GM21423 (cell line): ENCODE measurements around the gene DUSP14.
"Not testable (repeated sequence)": the region's sequence is repeated elsewhere in the genome, so short reads cannot be mapped to it uniquely, and the experiment has no call there.

Experiments used
- ATAC-seq: cut with Tn5 transposase; IDR thresholded peaks from one replicate; pipeline ENCODE4 v1.9.1; 2021; ENCODE audit warnings: mild to moderate bottlenecking, moderate library complexity; ENCODE audit not compliant: unreplicated experiment

The DUSP14 gene, protein sequence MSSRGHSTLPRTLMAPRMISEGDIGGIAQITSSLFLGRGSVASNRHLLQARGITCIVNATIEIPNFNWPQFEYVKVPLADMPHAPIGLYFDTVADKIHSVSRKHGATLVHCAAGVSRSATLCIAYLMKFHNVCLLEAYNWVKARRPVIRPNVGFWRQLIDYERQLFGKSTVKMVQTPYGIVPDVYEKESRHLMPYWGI

DNA sequence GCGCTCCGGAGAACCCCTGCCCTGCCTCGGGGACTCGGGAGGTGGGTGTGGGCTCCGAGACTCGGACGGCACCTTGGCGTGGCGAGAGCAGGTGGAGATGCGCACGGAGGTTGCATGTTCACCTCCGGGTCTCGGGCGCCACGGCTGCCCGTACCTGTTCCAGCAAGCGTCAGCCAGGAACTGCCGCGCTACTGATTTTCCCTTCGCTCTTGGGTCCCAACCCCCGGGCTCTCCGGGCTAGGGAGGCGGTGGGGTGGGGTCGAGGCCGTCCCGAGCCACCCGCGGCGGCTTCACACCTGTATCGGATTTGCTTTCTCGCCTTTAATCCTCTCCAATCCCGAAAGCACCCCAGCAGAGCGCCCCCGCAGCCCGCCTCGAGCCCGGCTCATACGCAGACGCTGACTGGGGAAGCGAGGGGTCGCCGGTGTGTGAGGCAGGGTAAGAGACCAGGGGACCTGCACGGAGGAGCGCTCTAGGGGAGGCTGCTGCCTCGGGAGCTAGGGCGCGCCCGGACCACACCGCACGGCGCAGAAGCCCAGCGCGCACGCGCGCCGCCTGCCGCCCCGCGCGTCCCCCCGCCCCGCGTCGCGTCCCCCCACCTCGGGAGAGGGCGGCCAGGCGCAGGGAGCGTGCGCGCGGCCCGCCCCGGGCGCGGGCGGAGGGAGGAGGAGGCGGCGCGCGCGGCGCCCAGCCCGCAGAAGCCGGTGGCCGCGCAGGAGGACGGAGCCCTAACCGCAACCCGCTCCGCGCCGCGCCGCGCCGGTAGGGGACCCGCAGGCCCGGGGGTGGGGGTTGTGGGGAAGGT, at the start of gene DUSP14:
DUSP14 (plus strand) TSS at position 695 of the 805 bp plus-strand sequence. CDS start 22,382 bp downstream, outside the sequence.
- peak; percentile 63 for ATAC-seq

DNA sequence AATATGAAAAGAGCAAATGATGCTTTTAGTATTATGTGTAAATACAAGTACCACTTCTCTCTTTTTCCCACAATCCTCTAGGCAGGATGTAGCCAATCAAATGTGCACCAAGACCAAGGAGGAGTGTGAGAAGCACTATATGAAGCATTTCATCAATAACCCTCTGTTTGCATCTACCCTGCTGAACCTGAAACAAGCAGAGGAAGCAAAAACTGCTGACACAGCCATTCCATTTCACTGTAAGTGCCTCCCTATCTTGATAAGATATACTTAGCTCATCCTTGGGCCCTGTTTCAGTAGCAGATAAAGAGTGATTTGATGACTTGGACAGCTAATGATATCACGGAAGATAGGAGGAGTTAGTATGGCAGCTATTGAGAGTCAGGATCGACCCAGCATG, 49.3 kb upstream of the DUSP14 start:
- ATAC-seq = no peak

DNA sequence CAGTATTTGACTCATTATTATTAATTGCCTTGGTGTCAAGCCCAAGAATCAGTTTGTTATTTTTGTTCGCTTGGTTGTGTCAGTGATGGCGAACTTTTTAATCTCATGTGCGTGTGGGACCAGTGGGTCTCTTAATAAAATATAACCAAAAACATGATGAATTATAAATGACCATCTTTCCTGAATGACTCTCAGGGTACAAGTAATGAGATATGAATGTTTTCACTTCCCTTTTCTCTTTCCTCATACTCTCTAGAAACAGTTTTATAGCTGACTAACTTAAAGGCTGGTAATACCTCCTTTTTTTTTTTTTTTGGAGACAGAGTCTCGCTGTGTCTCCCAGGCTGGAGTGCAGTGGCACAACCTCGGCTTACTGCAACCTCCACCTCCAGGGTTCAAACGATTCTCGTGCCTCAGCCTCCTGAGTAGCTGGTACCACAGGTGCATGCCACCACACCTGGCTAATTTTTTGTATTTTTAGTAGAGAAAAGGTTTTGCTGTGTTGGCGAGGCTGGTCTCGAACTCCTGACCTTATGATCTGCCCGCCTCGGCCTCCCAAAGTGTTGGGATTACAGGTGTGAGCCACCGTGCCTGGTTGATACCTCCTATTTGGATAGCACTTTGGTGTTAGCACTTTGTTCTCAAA, 48.2 kb upstream of the DUSP14 start:
- not testable (repeated sequence) for ATAC-seq

DNA sequence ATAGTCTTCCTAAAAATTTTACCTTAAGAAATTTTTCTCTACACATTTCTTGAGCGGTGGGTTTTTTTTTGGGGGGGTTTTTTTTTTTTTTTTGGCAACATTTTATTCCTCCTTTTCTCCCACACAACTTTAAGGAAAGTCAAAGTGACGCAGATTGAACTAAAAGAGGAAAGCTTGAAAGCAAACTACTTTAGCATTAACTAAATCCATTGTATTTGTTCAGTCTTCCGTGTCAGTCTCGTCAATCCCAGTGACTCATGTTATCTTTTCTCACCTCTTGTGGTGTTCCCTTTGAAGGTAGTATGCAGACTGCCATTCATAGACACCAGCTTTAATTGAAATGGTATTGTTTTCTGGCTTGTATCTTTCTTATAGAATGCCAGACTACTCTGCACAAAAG, 43.7 kb upstream of the DUSP14 start:
- no peak for ATAC-seq

DNA sequence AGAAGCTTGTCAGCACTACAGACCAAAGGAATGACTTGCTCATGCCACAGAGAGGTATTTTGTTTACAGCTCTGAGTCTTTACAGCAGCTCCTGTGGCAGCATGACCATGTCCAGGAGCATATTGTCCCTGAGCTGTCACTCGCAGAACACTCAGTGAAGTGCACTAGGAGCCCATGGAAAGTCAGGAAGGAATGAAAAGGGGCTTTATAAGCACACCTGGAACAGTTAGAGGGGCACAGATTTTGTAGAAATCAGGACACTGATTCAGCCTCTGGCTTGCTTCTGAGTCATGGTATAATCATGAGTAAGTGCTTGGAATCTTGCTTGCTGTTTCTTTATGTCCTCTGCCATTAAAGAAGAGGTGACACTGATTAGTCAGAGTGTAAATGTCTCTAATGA, 42.0 kb upstream of the DUSP14 start:
- ATAC-seq = no peak

DNA sequence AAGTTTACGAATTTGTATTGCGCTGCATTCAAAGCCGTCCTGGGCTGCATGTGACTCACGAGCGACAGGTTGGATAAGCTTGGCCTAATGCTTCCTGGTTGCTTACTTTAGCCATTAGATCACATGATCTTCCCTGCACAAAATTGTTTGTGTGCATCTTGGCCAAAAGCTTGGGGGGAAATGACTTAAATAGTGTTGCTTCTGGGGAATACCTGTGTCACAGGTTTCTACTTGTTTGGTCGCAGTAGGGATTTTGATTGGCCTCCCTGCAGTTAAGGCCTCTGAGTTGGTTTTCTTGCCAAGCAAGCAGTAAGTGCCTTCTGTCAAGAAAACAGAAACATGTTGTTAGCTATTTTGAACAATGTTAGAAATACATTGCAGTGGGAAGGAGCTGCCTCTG, 39.6 kb upstream of the DUSP14 start:
- no peak for ATAC-seq

DNA sequence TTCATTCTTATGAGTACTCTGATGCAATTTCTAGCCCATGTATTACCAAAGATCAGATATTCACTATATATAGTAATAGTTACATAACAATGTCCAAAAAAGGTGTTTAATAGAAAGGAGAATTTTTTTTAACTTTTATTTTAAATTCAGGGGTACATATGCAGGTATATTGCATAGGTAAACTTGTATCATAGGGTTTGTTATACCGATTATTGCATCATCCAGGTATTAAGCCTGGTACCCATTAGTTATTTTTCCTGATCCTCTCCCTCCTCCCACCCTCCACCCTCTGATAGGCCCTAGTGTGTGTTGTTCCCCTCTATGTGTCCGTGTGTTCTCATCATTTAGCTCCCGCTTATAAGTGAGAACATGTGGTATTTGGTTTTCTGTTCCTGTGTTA, 31.9 kb upstream of the DUSP14 start:
- not testable (repeated sequence) for ATAC-seq

DNA sequence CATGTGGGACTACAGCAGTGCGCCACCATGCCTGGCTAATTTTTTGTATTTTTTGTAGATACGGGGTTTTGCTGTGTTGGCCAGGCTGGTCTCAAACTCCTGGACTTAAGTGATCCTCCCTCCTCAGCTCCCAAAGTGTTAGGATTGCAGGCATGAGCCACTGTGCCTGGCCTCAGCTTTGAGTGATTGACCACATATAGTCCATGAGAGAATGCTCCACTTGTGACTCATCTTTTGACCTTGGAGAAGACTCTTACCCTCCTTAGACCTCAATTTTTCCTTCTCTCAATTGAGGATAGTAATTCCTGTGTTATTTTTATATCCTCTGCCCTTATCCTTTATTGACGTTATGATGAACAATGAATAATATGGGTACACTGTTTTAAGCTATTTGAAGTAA, 30.9 kb upstream of the DUSP14 start:
- ATAC-seq = no peak

DNA sequence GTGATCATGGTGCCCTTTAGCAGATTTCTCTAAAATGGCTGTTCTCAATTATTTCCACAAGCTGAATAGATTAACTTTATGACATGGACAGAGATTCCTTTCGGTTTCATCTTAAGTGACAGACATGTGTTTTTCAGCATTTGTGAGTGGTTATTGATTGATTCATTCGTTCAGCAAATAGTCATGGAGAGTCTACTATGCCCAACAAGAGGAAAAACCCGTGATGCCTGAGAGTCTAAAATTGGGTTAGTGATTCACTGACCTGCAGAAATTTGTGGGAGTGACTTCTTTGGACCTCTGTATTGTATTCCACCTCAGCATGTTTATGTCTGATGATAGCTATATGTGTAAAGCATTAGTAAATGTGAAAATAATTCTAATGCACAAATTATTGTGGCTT, 28.0 kb upstream of the DUSP14 start:
- ATAC-seq = no peak

DNA sequence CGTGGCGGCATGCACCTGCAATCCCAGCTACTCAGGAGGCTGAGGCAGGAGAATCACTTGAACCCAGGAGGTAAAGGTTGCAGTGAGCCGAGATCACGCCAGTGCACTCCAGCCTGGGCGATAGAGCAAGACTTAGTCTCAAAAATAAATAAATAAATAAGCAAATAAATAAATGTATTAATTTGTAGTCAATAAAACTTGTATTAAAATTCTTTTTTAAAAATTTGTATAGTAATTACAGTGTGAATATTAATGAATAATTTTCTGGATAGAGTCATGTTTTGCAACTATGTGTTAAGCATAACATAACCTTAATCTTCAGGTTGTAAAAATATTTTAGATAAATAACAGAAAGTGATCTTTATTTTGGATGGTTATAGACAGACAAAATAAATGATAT, 27.2 kb upstream of the DUSP14 start:
- ATAC-seq = no peak

DNA sequence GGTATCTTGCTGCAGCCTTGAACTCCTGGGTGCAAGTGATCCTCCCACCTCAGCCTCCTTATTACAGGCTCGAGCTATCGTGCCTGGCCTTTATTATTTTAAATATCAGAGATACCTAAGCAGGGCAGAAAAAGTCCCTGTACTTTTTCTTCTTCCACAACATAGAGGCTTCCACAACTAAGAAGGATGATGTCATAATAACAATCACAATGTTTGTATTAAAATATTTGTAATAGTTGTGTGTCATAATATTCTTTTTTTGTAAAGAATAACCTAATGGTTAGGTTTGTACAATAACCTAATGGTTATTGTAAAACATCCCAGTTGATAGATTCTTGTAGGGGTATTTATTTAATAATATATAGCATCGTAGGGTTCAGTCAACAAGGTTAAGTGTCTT, 26.7 kb upstream of the DUSP14 start:
- ATAC-seq = no peak

DNA sequence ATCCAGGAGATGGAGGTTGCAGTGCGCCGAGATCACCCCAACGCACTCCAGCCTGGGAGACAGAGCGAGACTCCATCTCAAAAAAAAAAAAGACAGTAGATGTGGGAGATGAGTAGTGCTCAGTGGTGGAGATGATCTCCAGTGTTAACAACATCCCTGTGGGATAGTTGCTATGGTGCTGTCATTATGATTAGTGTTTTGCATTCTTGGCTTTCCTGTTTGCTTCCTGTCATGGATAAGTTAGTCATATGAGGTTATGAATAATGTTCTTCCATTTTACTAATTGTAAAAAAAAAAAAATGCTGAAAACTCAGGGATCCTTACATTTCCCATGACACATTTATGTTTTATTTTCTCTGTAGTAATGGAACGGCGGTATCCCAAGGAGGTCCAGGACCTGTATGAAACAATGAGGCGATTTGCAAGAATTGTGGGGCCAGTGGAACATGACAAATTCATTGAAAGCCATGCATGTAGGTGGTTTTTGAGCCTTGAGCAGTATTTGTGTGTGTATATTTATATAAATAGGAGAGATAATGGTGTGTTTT, 24.5 kb upstream of the DUSP14 start:
- ATAC-seq = no peak

DNA sequence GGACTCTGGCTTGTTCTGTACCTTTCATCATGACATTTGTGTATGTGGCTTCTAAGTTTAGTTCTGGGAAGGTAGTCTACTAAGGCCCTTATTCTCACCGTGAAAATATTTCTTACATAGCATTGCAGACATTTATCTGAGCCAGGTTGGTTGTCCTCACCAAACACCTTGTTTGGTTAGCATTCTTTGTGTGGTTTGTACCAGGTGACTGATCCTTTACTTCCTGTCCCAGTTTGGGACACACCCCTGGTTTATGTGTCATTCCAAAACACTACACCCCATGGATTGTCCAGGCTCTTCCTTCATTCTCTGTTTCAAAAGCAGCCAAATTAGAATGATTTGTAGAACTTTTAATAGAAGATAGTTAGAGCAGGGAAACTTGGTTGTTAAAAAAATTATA, 23.2 kb upstream of the DUSP14 start:
- no peak for ATAC-seq

DNA sequence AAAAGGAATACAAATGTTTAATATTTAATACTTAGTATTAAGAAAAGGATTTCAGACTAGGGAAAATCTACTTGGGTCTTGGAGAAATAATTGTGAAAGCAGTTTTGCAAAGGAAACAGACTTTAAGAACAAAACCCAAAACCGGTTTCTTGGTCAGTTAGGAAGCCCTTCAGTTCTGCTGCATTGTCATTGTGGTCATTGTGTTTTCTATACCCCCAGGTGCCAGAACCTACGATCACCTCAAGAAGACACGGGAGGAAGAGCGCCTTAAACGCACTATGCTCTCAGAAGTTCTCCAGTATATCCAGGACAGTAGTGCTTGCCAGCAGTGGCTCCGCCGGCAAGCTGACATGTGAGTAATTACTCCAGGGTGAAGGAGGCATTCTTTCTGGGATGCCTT, 19.5 kb upstream of the DUSP14 start:
- ATAC-seq = no peak

DNA sequence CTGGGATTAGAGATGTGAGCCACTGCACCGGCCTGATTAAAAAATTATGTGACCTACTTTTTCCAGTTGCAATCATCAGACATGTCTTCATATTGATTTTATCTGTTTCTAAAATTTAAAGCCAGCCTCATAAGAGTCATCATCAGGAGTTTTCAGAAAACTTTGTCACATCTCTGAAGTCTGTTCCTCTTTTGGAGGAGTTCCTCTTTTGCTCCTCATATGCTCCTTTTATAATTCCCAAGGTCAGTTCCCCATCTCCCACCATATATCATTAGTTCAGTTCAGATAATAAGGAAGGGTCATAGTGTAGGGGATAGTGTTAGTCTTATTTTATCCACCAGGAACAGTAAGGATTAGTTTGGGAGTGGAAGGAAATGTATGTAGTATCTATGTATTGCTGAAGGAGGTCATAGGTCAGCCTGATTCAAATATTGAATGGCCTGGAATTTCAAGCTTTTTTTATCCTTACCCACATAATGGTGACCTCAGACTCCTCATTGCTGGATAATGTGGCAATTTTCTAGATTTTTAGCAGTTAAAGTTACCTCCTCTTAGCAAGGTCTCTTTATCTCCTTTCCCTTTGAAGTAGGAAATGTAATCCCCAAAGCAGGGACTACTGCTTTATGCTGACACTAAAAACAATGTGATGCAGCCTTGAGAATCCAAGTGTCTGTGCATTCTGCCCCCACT, 13.8 kb upstream of the DUSP14 start:
- ATAC-seq = no peak

DNA sequence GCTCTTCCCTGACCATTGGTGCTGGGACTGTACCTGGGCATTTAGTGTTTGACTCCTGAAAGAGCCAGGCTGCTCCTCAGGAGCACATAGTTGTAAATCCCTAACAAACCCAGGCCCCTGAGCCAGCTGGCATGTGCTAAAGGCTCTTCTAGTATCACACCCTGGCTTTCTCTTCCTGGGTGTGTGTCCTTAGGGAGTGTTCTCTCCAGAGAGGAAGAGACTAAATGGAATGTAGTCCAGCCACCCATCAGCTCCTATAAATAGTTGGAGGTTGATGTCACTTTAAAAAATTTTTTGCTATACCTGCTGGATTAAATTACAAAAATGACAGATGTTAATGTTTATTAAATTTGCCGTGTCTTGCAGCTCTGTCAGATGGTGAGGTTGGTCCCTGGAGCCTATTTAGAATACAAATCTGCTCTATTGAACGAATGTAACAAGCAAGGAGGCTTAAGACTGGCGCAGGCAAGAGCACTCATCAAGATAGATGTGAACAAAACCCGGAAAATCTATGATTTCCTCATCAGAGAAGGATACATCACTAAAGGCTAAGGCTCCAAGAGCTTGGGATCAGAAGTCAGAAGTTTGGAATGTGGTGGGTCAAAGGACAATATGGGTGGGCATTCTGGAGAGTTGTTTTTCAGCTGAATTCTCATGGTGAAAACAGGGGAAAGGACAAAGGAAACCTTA, 13.1 kb upstream of the DUSP14 start:
- no peak for ATAC-seq

DNA sequence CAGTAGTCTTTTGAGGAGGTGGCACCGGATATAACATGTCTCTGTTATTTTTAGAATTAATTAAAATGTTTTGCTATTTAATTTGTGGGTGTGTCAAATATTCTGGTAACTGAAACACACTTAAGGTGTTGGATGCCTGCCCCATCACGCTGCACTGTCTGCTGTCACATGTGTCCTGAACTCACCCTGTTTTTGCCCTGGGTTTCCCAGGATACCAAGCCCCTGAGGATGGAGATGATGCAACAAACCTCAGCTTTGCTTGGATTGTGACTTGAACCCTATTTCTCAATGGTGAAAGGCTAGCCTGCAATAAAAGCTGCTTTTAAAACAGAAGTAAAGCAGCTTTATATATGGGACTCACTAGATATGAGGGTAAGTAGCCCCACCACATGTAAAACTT, 11.5 kb upstream of the DUSP14 start:
- ATAC-seq = no peak

DNA sequence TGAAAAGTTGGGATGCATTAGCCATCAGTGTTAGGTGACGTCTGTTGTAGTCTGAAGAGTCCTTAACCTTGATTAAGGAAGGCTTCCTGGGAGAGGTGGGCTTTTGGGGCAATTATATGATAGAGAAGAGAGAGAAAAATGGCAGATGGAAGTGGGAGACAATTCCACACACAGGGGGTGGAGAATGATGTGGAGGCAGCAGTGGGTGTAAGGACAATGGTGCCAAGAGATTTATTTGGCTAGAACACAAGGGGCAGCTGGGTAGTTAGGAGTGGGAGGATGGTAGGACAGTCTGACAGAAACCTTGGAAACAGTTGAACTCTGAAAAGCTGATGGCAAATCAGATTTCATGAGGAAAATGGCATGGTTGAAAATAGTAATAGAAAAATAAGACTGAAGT, 10.7 kb upstream of the DUSP14 start:
- no peak for ATAC-seq

DNA sequence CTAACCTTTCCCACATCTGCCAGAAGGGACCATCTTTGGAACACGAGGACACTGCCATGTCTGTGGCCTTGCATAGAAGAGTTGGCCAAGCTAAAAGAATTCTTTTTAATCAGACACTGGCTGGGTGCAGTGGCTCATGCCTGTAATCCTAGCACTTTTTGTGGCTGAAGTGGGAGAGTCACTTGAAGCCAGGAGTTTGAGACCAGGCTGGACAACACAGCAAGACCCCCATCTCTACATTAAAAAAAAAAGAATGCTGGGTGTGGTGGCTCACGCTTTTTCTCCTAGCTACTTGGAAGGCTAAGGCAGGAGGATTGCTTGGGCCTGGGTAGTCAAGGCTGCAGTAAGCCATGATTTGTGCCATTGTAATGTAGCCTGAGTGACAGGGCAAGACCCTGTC, 9.3 kb upstream of the DUSP14 start:
- ATAC-seq = no peak

DNA sequence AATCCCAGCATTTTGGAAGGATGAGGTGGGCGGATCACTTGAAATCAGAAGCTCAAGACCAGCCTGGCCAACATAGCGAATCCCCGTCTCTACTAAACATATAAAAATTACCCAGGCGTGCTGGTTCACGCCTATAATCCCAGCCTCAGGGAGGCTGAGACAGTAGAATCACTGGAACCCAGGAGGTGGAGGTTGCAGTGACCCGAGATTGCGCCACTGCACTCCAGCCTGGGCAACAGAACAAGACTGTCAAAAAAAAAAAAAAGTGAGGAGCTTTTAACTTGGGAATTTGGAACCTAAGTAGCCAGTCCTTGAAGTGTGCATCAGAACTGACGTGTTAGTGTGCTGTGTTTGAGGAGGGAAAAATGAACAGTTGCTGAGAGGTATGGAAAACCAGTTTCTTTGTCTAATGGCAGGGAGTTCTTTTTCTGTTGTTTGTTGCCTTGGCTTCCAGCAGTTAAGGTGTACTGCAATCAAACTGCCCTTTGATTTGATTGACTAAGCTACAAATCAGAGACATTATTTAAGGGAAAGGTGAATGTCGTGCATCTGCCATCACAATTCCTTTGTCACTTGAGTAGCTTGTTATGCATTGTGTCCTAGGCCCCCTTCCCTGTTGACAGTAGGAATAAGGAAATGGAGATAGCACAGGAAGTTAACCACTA, 8.6 kb upstream of the DUSP14 start:
- ATAC-seq = no peak
